Measurements from ENCODE around the gene SMG1.

SMG1 gene

GRCh38 chr16:18846416-18846815 is 79.8 kb downstream of the SMG1 start:
- TF ChIP-seq CTCF (IDR thresholded peaks at IDR 0.05; ENCODE audit: low read depth, low read length, poor library complexity, severe bottlenecking) (no peak), EZH2phosphoT487 (IDR thresholded peaks at IDR 0.05; ENCODE audit: borderline replicate concordance, low read length) (no peak)
- Histone ChIP-seq H3K27me3 (ENCODE audit: control insufficient read depth, low read length) (no peaks in the 10 kb centered on the region), H4K20me1 (ENCODE audit: control insufficient read depth, insufficient read depth, low read depth, low read length) (0 out of 2 replicates have a peak, but pooled peaks cover 3% of the 10 kb centered on the region), H3K4me1 (ENCODE audit: control insufficient read depth, low read length) (no peaks in the 10 kb centered on the region), H3K9me2 (replicated peaks; ENCODE audit: control insufficient read depth, low read length) (no peaks in the 10 kb centered on the region), H3K27ac (ENCODE audit: low read depth, low read length) (no peak overlapping the region), H3F3A (ENCODE audit: control insufficient read depth, insufficient read depth) (peaks cover 3% of the 10 kb centered on the region; the same call in 1 of the 2 replicates), H3K4me3 (ENCODE audit: low read length) (no peak overlapping the region), H3K4me2 (ENCODE audit: low read length) (no peak overlapping the region), H3K79me2 (ENCODE audit: control insufficient read depth, low read length) (peaks cover 15% of the 10 kb centered on the region), H3K36me3 (ENCODE audit: control insufficient read depth, low read length) (peaks cover 93% of the 10 kb centered on the region), H3K9me3 (ENCODE audit: control insufficient read depth, insufficient read depth, low read length) (no peaks in the 10 kb centered on the region)

- H3K9me2 ChIP-seq (replicated peaks; ENCODE audit: control insufficient read depth, low read length): no peaks in the 10 kb centered on the region
- H3K4me1 ChIP-seq (ENCODE audit: control insufficient read depth, low read length): no peaks in the 10 kb centered on the region
- H4K20me1 ChIP-seq (ENCODE audit: control insufficient read depth, insufficient read depth, low read depth, low read length): 0 out of 2 replicates have a peak, but pooled peaks cover 3% of the 10 kb centered on the region
- H3K27me3 ChIP-seq (ENCODE audit: control insufficient read depth, low read length): no peaks in the 10 kb centered on the region
- H3K79me2 ChIP-seq (ENCODE audit: control insufficient read depth, low read length): peaks cover 13% of the 10 kb centered on the region
- H3K27ac ChIP-seq (ENCODE audit: low read depth, low read length): no peak overlapping the region
- peaks cover 92% of the 10 kb centered on the region for H3K36me3 ChIP-seq (ENCODE audit: control insufficient read depth, low read length)
- H3F3A ChIP-seq (ENCODE audit: control insufficient read depth, insufficient read depth): peaks cover 3% of the 10 kb centered on the region
- H3K4me2 ChIP-seq (ENCODE audit: low read length): no peak overlapping the region
- H3K9me3 ChIP-seq (ENCODE audit: control insufficient read depth, insufficient read depth, low read length): no peaks in the 10 kb centered on the region
- no peak overlapping the region for H3K4me3 ChIP-seq (ENCODE audit: low read length)
- no peak for TF ChIP-seq EZH2phosphoT487 (IDR thresholded peaks at IDR 0.05; ENCODE audit: borderline replicate concordance, low read length)
- no peak for TF ChIP-seq CTCF (IDR thresholded peaks at IDR 0.05; ENCODE audit: low read depth, low read length, poor library complexity, severe bottlenecking)
Observed at GRCh38 chr16:18842565-18842964, 83.6 kb downstream of the SMG1 start.

DNA sequence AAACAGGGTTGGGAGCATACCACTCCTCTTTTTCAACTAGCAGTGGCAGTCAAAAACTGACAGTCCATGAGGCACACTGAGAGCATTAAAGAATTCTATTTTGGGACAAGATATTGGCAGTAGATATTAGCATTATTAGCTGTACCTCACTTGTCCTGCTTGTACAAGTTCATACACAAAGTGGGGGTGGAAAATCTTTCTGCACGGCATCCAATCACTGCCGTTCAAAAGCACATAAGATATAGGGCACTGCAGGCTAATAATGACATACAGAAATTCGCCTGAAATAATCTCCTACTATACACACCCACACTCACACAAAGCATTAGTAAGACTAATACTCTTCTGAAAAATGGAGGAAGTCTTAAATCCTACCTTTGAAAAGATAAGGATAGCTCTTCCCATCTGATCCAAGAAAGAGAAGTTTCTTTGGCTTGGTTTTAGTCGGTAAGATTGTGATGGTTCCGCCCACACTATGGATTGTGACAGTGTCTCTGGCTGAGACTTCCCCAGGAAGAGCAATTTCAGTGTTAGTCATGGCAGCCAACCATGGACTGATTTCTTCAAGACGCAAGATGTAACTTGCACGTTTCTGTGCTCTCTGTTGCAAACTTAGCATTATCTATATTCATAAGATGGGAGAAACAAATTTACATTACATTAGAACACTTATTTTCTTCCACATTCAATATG is 84.2 kb downstream of the SMG1 start:
- no peak overlapping the region for H3K4me2 ChIP-seq (ENCODE audit: low read length)
- no peaks in the 10 kb centered on the region for H3K9me3 ChIP-seq (ENCODE audit: control insufficient read depth, insufficient read depth, low read length)
- peaks cover 5% of the 10 kb centered on the region for H3F3A ChIP-seq (ENCODE audit: control insufficient read depth, insufficient read depth)
- peaks cover 13% of the 10 kb centered on the region for H3K79me2 ChIP-seq (ENCODE audit: control insufficient read depth, low read length)
- H3K4me3 ChIP-seq (ENCODE audit: low read length): no peak overlapping the region
- 0 out of 2 replicates have a peak, but pooled peaks cover 3% of the 10 kb centered on the region for H4K20me1 ChIP-seq (ENCODE audit: control insufficient read depth, insufficient read depth, low read depth, low read length)
- H3K4me1 ChIP-seq (ENCODE audit: control insufficient read depth, low read length): no peaks in the 10 kb centered on the region
- no peak overlapping the region for H3K27ac ChIP-seq (ENCODE audit: low read depth, low read length)
- peaks cover 92% of the 10 kb centered on the region for H3K36me3 ChIP-seq (ENCODE audit: control insufficient read depth, low read length)
- TF ChIP-seq EZH2phosphoT487 (IDR thresholded peaks at IDR 0.05; ENCODE audit: borderline replicate concordance, low read length) (no peak), CTCF (IDR thresholded peaks at IDR 0.05; ENCODE audit: low read depth, low read length, poor library complexity, severe bottlenecking) (no peak)
- no peaks in the 10 kb centered on the region for H3K27me3 ChIP-seq (ENCODE audit: control insufficient read depth, low read length)
- no peaks in the 10 kb centered on the region for H3K9me2 ChIP-seq (replicated peaks; ENCODE audit: control insufficient read depth, low read length)

Measured in DOHH2 (cell line).